AG09319 (cell line): ENCODE results near the gene POP4.

Source experiments
- DNase-seq: peaks from one replicate; pipeline ENCODE4 v3.0.0-alpha.2; 2010; ENCODE audit warnings: low read depth; ENCODE audit errors: extremely low read depth
- TF ChIP-seq, protein P1 (sequence below): IDR thresholded peaks from 2 replicates; pipeline ENCODE4 v1.5.1; 2011; ENCODE audit warnings: low read depth, mild to moderate bottlenecking, inconsistent platforms, low read length, moderate library complexity

POP4 gene

GRCh38 chr19:29579308-29579910, 26.7 kb upstream of the POP4 start:
- no peak for DNase-seq
- TF ChIP-seq, protein P1, sequence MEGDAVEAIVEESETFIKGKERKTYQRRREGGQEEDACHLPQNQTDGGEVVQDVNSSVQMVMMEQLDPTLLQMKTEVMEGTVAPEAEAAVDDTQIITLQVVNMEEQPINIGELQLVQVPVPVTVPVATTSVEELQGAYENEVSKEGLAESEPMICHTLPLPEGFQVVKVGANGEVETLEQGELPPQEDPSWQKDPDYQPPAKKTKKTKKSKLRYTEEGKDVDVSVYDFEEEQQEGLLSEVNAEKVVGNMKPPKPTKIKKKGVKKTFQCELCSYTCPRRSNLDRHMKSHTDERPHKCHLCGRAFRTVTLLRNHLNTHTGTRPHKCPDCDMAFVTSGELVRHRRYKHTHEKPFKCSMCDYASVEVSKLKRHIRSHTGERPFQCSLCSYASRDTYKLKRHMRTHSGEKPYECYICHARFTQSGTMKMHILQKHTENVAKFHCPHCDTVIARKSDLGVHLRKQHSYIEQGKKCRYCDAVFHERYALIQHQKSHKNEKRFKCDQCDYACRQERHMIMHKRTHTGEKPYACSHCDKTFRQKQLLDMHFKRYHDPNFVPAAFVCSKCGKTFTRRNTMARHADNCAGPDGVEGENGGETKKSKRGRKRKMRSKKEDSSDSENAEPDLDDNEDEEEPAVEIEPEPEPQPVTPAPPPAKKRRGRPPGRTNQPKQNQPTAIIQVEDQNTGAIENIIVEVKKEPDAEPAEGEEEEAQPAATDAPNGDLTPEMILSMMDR, result no peak

- DNase-seq, result no peak
- TF ChIP-seq, protein P1, result no peak
These were observed 24.7 kb upstream of the POP4 start for GRCh38 chr19:29581398-29581797.

GRCh38 chr19:29583196-29583999, 22.7 kb upstream of the POP4 start:
- DNase-seq, result no peak
- TF ChIP-seq, protein P1, result no peak

- DNase-seq, result no peak
- TF ChIP-seq, protein P1, result no peak
These were observed 19.7 kb upstream of the POP4 start for GRCh38 chr19:29586401-29586800.

GRCh38 chr19:29587059-29587458, 19.0 kb upstream of the POP4 start:
- DNase-seq, result no peak
- TF ChIP-seq, protein P1, result no peak

DNA sequence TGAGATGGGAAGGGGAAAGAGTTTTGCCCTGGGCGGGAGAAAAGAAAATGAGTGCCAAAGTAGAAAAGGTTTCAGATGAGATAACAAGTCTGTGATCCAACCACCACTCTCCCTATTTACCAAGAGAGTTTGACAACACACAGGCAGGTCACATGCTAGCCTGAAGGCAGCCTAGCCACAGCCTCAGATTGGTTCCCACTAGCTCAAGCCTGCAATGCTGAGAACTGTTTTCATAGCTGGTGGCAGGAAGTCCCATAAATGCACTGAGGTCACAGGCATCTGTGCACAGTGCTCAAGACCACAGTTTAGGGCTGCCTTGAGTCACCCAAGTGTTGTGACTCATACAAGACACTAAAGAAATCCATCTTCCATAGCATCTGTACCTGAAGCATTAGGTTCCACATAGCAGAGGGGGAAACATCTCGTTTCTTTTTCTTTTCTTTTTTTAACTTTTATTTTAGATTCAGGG, 18.5 kb upstream of the POP4 start:
- TF ChIP-seq, protein P1, result no peak
- no peak for DNase-seq

GRCh38 chr19:29588095-29588494, 18.0 kb upstream of the POP4 start:
- no peak for DNase-seq
- TF ChIP-seq, protein P1, result no peak
